ENCODE measurements around the gene ZCCHC2.

DNA sequence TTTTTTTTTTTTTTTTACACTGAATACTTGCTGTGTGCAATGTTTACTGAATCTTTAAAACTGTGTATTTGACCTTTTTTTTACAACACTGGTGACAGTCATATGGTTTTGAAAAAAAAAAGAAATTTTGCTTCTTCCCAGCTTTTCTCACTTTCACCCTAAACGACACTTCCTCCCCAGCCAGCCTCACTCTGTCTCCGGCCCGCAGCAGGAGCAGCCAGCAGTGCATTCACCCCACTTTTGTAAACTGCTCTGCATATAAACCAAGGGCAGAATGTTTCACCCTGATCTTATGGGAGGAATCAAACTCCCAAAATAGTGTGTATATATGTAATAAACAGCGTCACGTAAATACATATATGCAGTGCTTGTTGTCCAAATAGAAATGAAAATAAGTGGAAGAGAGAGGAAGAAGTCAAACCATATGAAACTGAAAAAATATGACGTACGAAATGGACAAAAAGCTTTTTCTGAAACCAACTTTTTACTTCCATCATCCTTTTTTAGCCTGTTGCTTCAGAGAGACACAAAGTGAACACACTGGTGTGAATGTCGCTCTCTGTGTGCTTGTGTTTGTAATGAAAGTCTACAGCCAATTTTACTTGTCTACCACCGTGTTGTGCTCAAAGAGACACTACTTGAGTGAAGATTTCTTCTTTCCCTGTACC, 54.2 kb downstream of the ZCCHC2 start:
- no peak for TF ChIP-seq ARNT (IDR thresholded peaks at IDR 0.05)
- TF ChIP-seq SP1 (IDR thresholded peaks at IDR 0.05), result no peak
- no peak for TF ChIP-seq BHLHE40 (IDR thresholded peaks at IDR 0.05; ENCODE audit: borderline replicate concordance)
- TF ChIP-seq TARDBP (IDR thresholded peaks at IDR 0.05), result no peak
